ENCODE results near the gene SEMA5A. TPM values are rescaled to one million over a fixed set of nuclear protein-coding genes. Genes with fewer than 3 reads are reported as not detected.

The SEMA5A gene
- total RNA-seq, 6 experiments from 2014 or later: 54.2 to 69.7 (median 59.9) TPM

GRCh38 chr5:9160747-9161146, 385.1 kb downstream of the SEMA5A start:
- H3K36me3 Mint-ChIP-seq (ENCODE audit: low read depth): peaks cover 12% of the 10 kb centered on the region; the same call in 1 of the 2 replicates
- no peak overlapping the region for H3K27ac Mint-ChIP-seq
- no peak for DNase-seq
- no peak for TF ChIP-seq CTCF (IDR thresholded peaks at IDR 0.05)
- no peaks in the 10 kb centered on the region for H3K9me3 Mint-ChIP-seq
- H3K4me3 Mint-ChIP-seq: no peak overlapping the region
- H3K27me3 Mint-ChIP-seq (ENCODE audit: insufficient read depth): peaks cover 3% of the 10 kb centered on the region; the same call in 1 of the 2 replicates
- H3K4me1 Mint-ChIP-seq (ENCODE audit: low read depth): peaks cover 31% of the 10 kb centered on the region

- Mint-ChIP-seq H3K27ac (0 out of 2 replicates have a peak overlapping the region, but pooled peaks have one; percentile 5), H3K27me3 (ENCODE audit: insufficient read depth) (peaks cover 3% of the 10 kb centered on the region; the same call in 1 of the 2 replicates), H3K4me1 (ENCODE audit: low read depth) (peaks cover 33% of the 10 kb centered on the region), H3K4me3 (no peak overlapping the region), H3K36me3 (ENCODE audit: low read depth) (peaks cover 16% of the 10 kb centered on the region; the same call in 1 of the 2 replicates), H3K9me3 (no peaks in the 10 kb centered on the region)
- no peak for DNase-seq
- TF ChIP-seq CTCF (IDR thresholded peaks at IDR 0.05): no peak
These were observed 388.1 kb downstream of the SEMA5A start for GRCh38 chr5:9157811-9158210.

GRCh38 chr5:9157020-9157419, 388.9 kb downstream of the SEMA5A start:
- H3K4me1 Mint-ChIP-seq (ENCODE audit: low read depth): peaks cover 37% of the 10 kb centered on the region
- no peak overlapping the region; the same call in 1 of the 2 replicates for H3K27ac Mint-ChIP-seq
- peaks cover 17% of the 10 kb centered on the region; the same call in 1 of the 2 replicates for H3K36me3 Mint-ChIP-seq (ENCODE audit: low read depth)
- H3K27me3 Mint-ChIP-seq (ENCODE audit: insufficient read depth): peaks cover 3% of the 10 kb centered on the region; the same call in 1 of the 2 replicates
- H3K9me3 Mint-ChIP-seq: no peaks in the 10 kb centered on the region
- H3K4me3 Mint-ChIP-seq: no peak overlapping the region
- TF ChIP-seq CTCF (IDR thresholded peaks at IDR 0.05): no peak
- no peak for DNase-seq

GRCh38 chr5:9156282-9156681, 389.6 kb downstream of the SEMA5A start:
- Mint-ChIP-seq H3K27me3 (ENCODE audit: insufficient read depth) (peaks cover 3% of the 10 kb centered on the region; the same call in 1 of the 2 replicates), H3K4me3 (no peak overlapping the region), H3K27ac (peak overlapping the region; percentile 39), H3K36me3 (ENCODE audit: low read depth) (peaks cover 21% of the 10 kb centered on the region; the same call in 1 of the 2 replicates), H3K4me1 (ENCODE audit: low read depth) (peaks cover 45% of the 10 kb centered on the region), H3K9me3 (no peaks in the 10 kb centered on the region)
- TF ChIP-seq CTCF (IDR thresholded peaks at IDR 0.05): peak; percentile 79
- peak; percentile 70 for DNase-seq

- no peak for TF ChIP-seq CTCF (IDR thresholded peaks at IDR 0.05)
- peak overlapping the region; percentile 69 for H3K27ac Mint-ChIP-seq
- no peak for DNase-seq
- peaks cover 19% of the 10 kb centered on the region; the same call in 1 of the 2 replicates for H3K36me3 Mint-ChIP-seq (ENCODE audit: low read depth)
- H3K27me3 Mint-ChIP-seq (ENCODE audit: insufficient read depth): no peaks in the 10 kb centered on the region; the same call in 1 of the 2 replicates
- peaks cover 67% of the 10 kb centered on the region for H3K4me1 Mint-ChIP-seq (ENCODE audit: low read depth)
- no peaks in the 10 kb centered on the region for H3K9me3 Mint-ChIP-seq
- no peak overlapping the region for H3K4me3 Mint-ChIP-seq
These were observed 394.0 kb downstream of the SEMA5A start for GRCh38 chr5:9151684-9152427.

Data from HFFc6 (cell line).